MM.1S (cell line): ENCODE data around the gene PAFAH1B2.

ENCODE experiments used
- DNase-seq: peaks from one replicate; pipeline ENCODE4 v3.0.0-alpha.2; 2015
- H2AFZ ChIP-seq: fragments of 300-600 bp; sonication (generic); 2 replicates; pipeline ENCODE4 v1.6.0; 2016; ENCODE audit warnings: antibody characterized with exemption, low read length
- H3F3A ChIP-seq: fragments of 300-600 bp; sonication (generic); 2 replicates; pipeline ENCODE4 v1.6.1; 2016; ENCODE audit warnings: mild to moderate bottlenecking, antibody characterized with exemption, low read length, moderate library complexity, mixed read lengths; ENCODE audit not compliant: insufficient read depth
- H3K27ac ChIP-seq: fragments of 300-600 bp; sonication (generic); 2 replicates; pipeline ENCODE4 v1.5.1; 2016; ENCODE audit warnings: mild to moderate bottlenecking, low read length
- H3K27me3 ChIP-seq: fragments of 300-600 bp; sonication (generic); replicated peaks from 2 replicates; pipeline ENCODE4 v1.6.0; 2016; ENCODE audit warnings: low read length; ENCODE audit not compliant: insufficient read depth
- H3K36me3 ChIP-seq: fragments of 300-600 bp; sonication (generic); replicated peaks from 2 replicates; pipeline ENCODE4 v1.6.1; 2016; ENCODE audit warnings: mild to moderate bottlenecking, low read length, mixed read lengths; ENCODE audit not compliant: insufficient read depth
- H3K4me1 ChIP-seq: fragments of 300-600 bp; sonication (generic); 2 replicates; pipeline ENCODE4 v1.6.1; 2016; ENCODE audit warnings: low read length, mixed read lengths
- H3K4me2 ChIP-seq: fragments of 300-600 bp; sonication (generic); 2 replicates; pipeline ENCODE4 v1.6.0; 2016; ENCODE audit warnings: low read depth, low read length
- H3K4me3 ChIP-seq: fragments of 300-600 bp; sonication (generic); 2 replicates; pipeline ENCODE4 v1.5.1; 2016; ENCODE audit warnings: low read length, mixed read lengths
- H3K79me2 ChIP-seq: fragments of 300-600 bp; sonication (generic); 2 replicates; pipeline ENCODE4 v1.6.1; 2016; ENCODE audit warnings: mixed run types, low read length, mixed read lengths
- H3K9ac ChIP-seq: fragments of 300-600 bp; sonication (generic); 2 replicates; pipeline ENCODE4 v1.6.1; 2016; ENCODE audit warnings: low read length, mixed read lengths
- H3K9me2 ChIP-seq: fragments of 300-600 bp; sonication (generic); replicated peaks from 2 replicates; pipeline ENCODE4 v1.6.1; 2016; ENCODE audit warnings: mild to moderate bottlenecking, low read length, mixed read lengths; ENCODE audit not compliant: insufficient read depth
- H3K9me3 ChIP-seq: fragments of 300-600 bp; sonication (generic); replicated peaks from 2 replicates; pipeline ENCODE4 v1.6.1; 2016; ENCODE audit warnings: mild to moderate bottlenecking, low read length, mixed read lengths; ENCODE audit not compliant: insufficient read depth
- H4K20me1 ChIP-seq: fragments of 300-600 bp; sonication (generic); 2 replicates; pipeline ENCODE4 v1.6.1; 2016; ENCODE audit warnings: mild to moderate bottlenecking, low read length, moderate library complexity, mixed read lengths; ENCODE audit not compliant: insufficient read depth
- CTCF ChIP-seq: fragments of 300-600 bp; sonication (generic); IDR thresholded peaks from 2 replicates; pipeline ENCODE4 v1.5.1; 2016; ENCODE audit warnings: antibody characterized with exemption, low read length, mixed read lengths
- EZH2 ChIP-seq: fragments of 300-600 bp; sonication (generic); optimal IDR thresholded peaks from 2 replicates; pipeline ENCODE3; 2017; ENCODE audit warnings: low read depth, mild to moderate bottlenecking, antibody characterized with exemption, low read length, mixed read lengths
- EZH2phosphoT487 ChIP-seq: fragments of 300-600 bp; sonication (generic); IDR thresholded peaks from 2 replicates; pipeline ENCODE4 v1.6.1; 2018; ENCODE audit warnings: antibody characterized with exemption, low read length

Gene PAFAH1B2

GRCh38 chr11:117170210-117170609 is 26.1 kb downstream of the PAFAH1B2 start:
- no peaks in the 10 kb centered on the region; the same call in 1 of the 2 replicates for H3K79me2 ChIP-seq
- peaks cover 7% of the 10 kb centered on the region; the same call in 1 of the 2 replicates for H3F3A ChIP-seq
- no peaks in the 10 kb centered on the region for H3K9me2 ChIP-seq
- H3K4me2 ChIP-seq, result no peak overlapping the region
- no peak overlapping the region for H2AFZ ChIP-seq
- no peaks in the 10 kb centered on the region for H3K9me3 ChIP-seq
- no peaks in the 10 kb centered on the region for H3K4me1 ChIP-seq
- H4K20me1 ChIP-seq, result no peaks in the 10 kb centered on the region
- DNase-seq, result no peak
- TF ChIP-seq EZH2phosphoT487, result no peak
- TF ChIP-seq CTCF, result no peak
- no peaks in the 10 kb centered on the region for H3K27me3 ChIP-seq
- H3K4me3 ChIP-seq, result no peak overlapping the region
- H3K36me3 ChIP-seq, result peaks cover 9% of the 10 kb centered on the region; the same call in 1 of the 2 replicates
- no peak overlapping the region for H3K9ac ChIP-seq
- no peak overlapping the region for H3K27ac ChIP-seq

GRCh38 chr11:117171007-117171403 is 26.9 kb downstream of the PAFAH1B2 start:
- Histone ChIP-seq H3K9ac (no peak overlapping the region), H3K9me2 (no peaks in the 10 kb centered on the region), H3K4me3 (no peak overlapping the region), H2AFZ (no peak overlapping the region), H3F3A (peaks cover 7% of the 10 kb centered on the region; the same call in 1 of the 2 replicates), H3K27ac (no peak overlapping the region), H3K79me2 (no peaks in the 10 kb centered on the region; the same call in 1 of the 2 replicates), H3K4me1 (no peaks in the 10 kb centered on the region), H3K36me3 (peaks cover 9% of the 10 kb centered on the region; the same call in 1 of the 2 replicates), H3K9me3 (no peaks in the 10 kb centered on the region), H3K27me3 (no peaks in the 10 kb centered on the region), H4K20me1 (no peaks in the 10 kb centered on the region), H3K4me2 (no peak overlapping the region)
- TF ChIP-seq EZH2phosphoT487 (no peak), CTCF (no peak), EZH2 (no peak)
- no peak for DNase-seq

- H3K36me3 ChIP-seq, result peaks cover 7% of the 10 kb centered on the region; the same call in 1 of the 2 replicates
Observed at GRCh38 chr11:117171404-117172061, 27.4 kb downstream of the PAFAH1B2 start.

More at GRCh38 chr11:117171404-117172061, 27.4 kb downstream of the PAFAH1B2 start:
- Histone ChIP-seq H3F3A (peaks cover 7% of the 10 kb centered on the region; the same call in 1 of the 2 replicates), H3K4me1 (no peaks in the 10 kb centered on the region), H3K9me2 (no peaks in the 10 kb centered on the region), H3K27me3 (no peaks in the 10 kb centered on the region), H3K4me2 (no peak overlapping the region), H3K4me3 (no peak overlapping the region), H2AFZ (no peak overlapping the region), H4K20me1 (no peaks in the 10 kb centered on the region), H3K27ac (no peak overlapping the region), H3K79me2 (no peaks in the 10 kb centered on the region; the same call in 1 of the 2 replicates), H3K9ac (no peak overlapping the region), H3K9me3 (no peaks in the 10 kb centered on the region)
- TF ChIP-seq EZH2, result no peak
- TF ChIP-seq CTCF, result no peak
- TF ChIP-seq EZH2phosphoT487, result no peak
- no peak for DNase-seq
